IPS DF 6.9 (cell line): ENCODE results near the gene DNAJC30.

ENCODE experiments used
- DNase-seq: peaks from one replicate; pipeline ENCODE4 v3.0.0-alpha.2; 2013; ENCODE audit warnings: low read depth, low spot score
- H3K27ac ChIP-seq: one replicate; pipeline ENCODE4 v1.5.1; 2013; ENCODE audit warnings: low read length, control low read depth
- H3K27me3 ChIP-seq: 2 replicates; pipeline ENCODE4 v1.6.1; 2013; ENCODE audit warnings: mild to moderate bottlenecking, low read length; ENCODE audit not compliant: control insufficient read depth, insufficient read depth
- H3K36me3 ChIP-seq: 2 replicates; pipeline ENCODE4 v1.6.1; 2013; ENCODE audit warnings: low read length; ENCODE audit not compliant: control insufficient read depth, insufficient read depth
- H3K4me1 ChIP-seq: 2 replicates; pipeline ENCODE4 v1.6.1; 2013; ENCODE audit warnings: low read length; ENCODE audit not compliant: control insufficient read depth, insufficient read depth
- H3K4me3 ChIP-seq: 2 replicates; pipeline ENCODE4 v1.5.1; 2013; ENCODE audit warnings: mild to moderate bottlenecking, low read length
- H3K9me3 ChIP-seq: 2 replicates; pipeline ENCODE4 v1.6.1; 2013; ENCODE audit warnings: low read length, inconsistent platforms; ENCODE audit not compliant: control insufficient read depth, insufficient read depth
- WGBS: extraction: QIAGEN DNeasy Blood & Tissue Kit; methylation state at CpG from one replicate; pipeline ENCODE4 v1.1.7; 2013; ENCODE audit warnings: mixed read lengths, missing lambda C conversion rate; ENCODE audit not compliant: insufficient read length, insufficient coverage; 5-methylcytosine and 5-hydroxymethylcytosine counted together

The DNAJC30 gene

DNA sequence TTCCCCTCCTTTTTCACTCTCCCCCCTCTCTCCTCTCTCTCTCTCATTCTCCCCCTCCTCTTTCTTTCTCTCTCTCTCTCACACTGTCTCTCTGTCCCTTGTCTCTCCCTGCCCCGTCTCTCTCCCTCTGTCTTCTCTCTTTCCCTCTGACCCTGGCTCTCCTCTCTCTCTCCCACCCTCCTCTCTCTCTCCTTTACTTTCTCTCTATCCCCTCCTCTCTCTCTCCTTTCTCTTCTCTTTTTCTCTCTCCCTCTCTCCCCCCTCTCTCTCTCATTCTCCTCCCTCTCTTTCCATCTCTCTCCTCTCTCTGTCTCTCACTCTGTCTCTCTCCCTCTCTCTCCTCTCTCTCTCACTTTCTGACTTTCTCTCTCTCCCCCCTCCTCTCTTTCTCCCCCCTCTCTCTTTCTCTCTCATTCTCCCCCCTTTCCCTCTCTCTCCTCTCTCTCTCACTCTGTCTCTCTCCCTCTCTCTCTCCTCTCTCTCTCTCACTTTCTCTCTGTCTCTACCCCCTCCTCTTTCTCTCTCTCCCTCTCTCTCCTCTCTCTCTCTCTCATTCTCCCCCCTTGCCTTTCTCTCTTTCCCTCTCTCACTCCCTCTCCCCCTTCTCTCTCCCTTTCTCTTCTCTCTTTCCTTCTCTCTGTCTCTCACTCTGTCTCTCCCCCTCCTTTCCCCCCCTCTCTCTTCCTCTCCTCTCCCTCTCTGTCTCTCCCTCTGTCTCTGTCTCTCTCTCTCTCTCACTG lies 34.5 kb downstream of the DNAJC30 start:
- Histone ChIP-seq H3K9me3 (no peaks in the 10 kb centered on the region), H3K4me1 (0 out of 2 replicates have a peak, but pooled peaks cover 1% of the 10 kb centered on the region), H3K36me3 (no peaks in the 10 kb centered on the region), H3K27me3 (peaks cover 5% of the 10 kb centered on the region; the same call in 1 of the 2 replicates), H3K4me3 (no peak overlapping the region), H3K27ac (no peak overlapping the region)
- no CpG with 5 or more reads among the region's 1 CpG for WGBS
- DNase-seq = no peak

DNA sequence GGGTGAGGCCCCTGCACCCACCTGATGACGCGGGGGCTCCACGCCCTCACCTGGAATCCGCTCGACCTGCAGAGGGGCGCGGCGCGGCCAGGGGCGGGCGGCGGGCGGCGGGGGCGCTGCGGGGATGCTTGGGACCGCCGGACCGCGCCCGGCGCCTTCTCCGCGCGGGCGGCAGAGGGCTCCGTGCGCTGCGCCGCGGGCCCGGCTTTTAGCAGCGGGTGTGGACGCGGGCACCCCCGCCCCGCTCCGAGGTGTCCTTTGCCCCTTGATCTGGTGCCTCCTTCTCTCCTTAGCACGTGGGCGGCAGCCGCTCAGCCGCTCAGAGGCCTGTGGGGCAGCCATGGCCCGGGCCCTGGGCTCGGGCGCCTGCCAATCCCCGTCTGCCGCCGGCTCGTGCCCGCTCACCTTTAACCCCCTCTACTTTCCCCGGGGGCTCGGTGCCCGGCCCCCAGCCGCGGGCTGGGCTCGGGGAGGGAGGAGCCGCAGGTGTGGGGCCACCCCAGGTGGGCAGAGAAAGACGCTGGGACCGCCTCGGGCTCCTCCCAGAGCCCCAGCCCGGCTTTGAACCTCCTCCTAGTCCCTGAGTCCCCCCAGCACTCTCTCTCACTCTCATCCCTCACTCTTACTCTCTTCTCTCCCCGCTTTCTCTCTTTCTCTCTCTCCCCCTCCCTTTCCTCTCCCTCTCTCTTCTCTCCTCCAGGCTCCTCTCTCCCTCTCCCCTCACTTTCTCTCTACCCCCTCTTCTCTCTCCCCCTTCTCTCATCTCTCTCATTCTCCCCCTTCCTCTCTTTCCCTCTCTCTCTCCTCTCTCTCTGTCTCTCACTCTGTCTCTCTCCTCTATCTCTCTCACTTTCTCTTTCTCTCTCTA lies 35.3 kb downstream of the DNAJC30 start:
- Histone ChIP-seq H3K9me3 (no peaks in the 10 kb centered on the region), H3K4me3 (peak overlapping the region; percentile 39; the same call in 1 of the 2 replicates), H3K4me1 (0 out of 2 replicates have a peak, but pooled peaks cover 1% of the 10 kb centered on the region), H3K27ac (no peak overlapping the region), H3K27me3 (peaks cover 5% of the 10 kb centered on the region; the same call in 1 of the 2 replicates), H3K36me3 (no peaks in the 10 kb centered on the region)
- 100% methylated on average over 1 of the region's 62 CpGs for WGBS
- no peak for DNase-seq

DNA sequence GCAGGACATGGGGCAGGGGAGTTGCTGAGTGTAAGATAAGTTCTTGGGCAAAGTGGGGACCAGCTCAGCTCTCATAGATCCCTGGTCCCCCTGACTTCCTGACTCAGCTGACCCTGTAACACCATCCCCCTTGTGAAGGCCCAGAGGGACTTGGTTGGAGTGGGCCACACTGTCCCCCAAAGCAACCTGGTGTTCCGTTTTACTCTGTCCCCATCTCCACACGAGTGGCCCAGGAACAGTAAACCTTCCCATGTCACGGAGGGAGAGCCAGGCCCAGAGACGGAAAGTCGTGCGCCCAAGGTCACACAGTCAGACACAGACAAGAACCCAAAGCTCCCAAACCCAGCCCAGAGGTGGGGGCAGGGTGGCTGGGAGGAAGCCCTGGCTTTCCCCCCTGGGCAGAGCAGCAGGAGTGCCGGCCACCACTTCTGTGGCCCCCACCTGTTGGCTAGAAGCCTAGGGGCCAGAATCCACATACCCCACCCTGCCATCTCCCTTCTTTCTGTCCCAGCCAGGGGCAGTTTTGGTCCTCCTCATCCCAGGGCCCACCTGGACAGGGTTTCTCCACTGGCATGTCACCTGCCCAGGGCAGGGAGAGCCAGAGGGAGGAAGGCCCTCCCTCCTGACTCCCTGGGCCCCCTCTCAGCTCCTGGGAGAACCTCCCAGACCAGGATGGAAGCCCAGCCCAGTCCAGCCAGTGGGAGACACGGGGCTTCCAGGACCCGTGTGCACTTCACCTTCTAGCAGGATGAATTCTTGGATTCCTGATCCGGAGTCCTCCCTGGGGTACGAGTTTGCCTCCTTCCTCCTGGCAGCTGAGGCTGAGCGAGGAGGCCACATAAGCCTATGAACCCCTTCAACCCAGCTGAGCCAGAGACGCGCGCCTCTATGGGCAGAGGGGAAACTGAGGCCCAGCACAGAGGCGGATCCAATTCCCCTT lies 36.2 kb downstream of the DNAJC30 start:
- H3K27ac ChIP-seq = no peak overlapping the region
- no peaks in the 10 kb centered on the region for H3K36me3 ChIP-seq
- 0 out of 2 replicates have a peak, but pooled peaks cover 1% of the 10 kb centered on the region for H3K4me1 ChIP-seq
- WGBS = no CpG with 5 or more reads among the region's 16 CpGs
- peak overlapping the region; percentile 22; the same call in 1 of the 2 replicates for H3K4me3 ChIP-seq
- H3K27me3 ChIP-seq = peaks cover 5% of the 10 kb centered on the region; the same call in 1 of the 2 replicates
- no peaks in the 10 kb centered on the region for H3K9me3 ChIP-seq
- no peak for DNase-seq

- Histone ChIP-seq H3K9me3 (no peaks in the 10 kb centered on the region; the same call in 1 of the 2 replicates), H3K27ac (no peak overlapping the region), H3K36me3 (no peaks in the 10 kb centered on the region), H3K4me1 (0 out of 2 replicates have a peak, but pooled peaks cover 1% of the 10 kb centered on the region), H3K4me3 (no peak overlapping the region), H3K27me3 (peaks cover 5% of the 10 kb centered on the region; the same call in 1 of the 2 replicates)
- DNase-seq = no peak
- no CpG with 5 or more reads among the region's 4 CpGs for WGBS
Observed at GRCh38 chr7:73645643-73646174, 37.5 kb downstream of the DNAJC30 start.

DNA sequence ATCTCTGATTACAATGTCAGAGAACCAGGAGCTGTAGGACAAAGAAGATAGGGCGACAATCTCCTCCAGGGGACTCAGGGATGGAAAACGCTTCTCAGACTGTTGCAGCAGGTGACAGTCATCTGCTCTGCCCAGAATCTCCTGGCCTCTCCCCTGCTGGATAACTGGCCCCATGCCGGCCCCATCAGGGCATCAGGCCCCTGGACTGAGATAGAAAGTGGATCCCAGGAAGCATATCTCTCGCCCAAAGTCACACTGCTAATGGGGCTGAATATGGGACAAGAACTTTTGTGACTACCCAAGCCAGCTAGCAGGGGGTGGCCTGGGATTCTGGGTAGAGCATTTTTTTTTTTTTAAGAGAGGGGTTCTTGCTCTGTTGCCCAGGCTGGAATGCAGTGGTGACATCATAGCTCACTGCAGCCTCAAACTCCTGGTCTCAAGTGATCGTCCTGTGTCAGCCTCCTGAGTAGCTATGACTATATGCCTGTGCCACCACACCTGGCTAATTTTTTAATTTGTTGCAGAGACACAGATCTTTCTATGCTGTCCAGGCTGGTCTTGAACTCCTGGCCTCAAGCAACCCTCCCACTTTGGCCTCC lies 38.5 kb downstream of the DNAJC30 start:
- Histone ChIP-seq H3K27ac (no peak overlapping the region), H3K36me3 (no peaks in the 10 kb centered on the region), H3K27me3 (peaks cover 5% of the 10 kb centered on the region; the same call in 1 of the 2 replicates)

DNA sequence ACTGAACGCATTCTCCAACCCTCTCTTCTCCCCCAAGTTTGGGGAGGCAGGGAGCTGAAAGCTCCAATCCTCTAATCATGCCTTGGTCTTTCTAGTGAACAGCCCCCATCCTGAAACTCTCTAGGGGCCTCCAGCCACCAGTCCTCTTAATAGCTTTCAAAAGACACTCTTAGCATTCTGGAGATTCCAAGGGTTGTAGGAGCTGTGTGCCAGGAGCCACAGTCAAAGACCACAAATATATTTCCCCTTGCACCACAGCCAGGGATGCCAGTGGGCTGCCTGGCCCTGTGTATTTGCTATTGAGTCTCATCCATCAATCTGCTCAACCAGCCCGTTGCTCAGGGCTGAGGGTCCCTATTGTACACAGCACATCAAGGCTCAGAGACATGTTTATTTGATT lies 40.4 kb downstream of the DNAJC30 start:
- Histone ChIP-seq H3K4me1 (no peaks in the 10 kb centered on the region), H3K4me3 (no peak overlapping the region), H3K27ac (no peak overlapping the region), H3K36me3 (no peaks in the 10 kb centered on the region), H3K27me3 (no peaks in the 10 kb centered on the region; the same call in 1 of the 2 replicates), H3K9me3 (no peaks in the 10 kb centered on the region; the same call in 1 of the 2 replicates)
- no peak for DNase-seq
- whole genome bisulfite sequencing = no CpG with 5 or more reads among the region's 2 CpGs

More for the DNA sequence above, 38.5 kb downstream of the DNAJC30 start:
- DNase-seq = no peak
- Histone ChIP-seq H3K9me3 (no peaks in the 10 kb centered on the region; the same call in 1 of the 2 replicates), H3K4me1 (no peaks in the 10 kb centered on the region), H3K4me3 (no peak overlapping the region)
- no CpG with 5 or more reads among the region's 5 CpGs for WGBS

- H3K36me3 ChIP-seq = no peaks in the 10 kb centered on the region
- H3K27ac ChIP-seq = no peak overlapping the region
- H3K27me3 ChIP-seq = no peaks in the 10 kb centered on the region
- DNase-seq = no peak
- H3K4me3 ChIP-seq = no peak overlapping the region
- no peaks in the 10 kb centered on the region; the same call in 1 of the 2 replicates for H3K9me3 ChIP-seq
- no CpG with 5 or more reads among the region's 3 CpGs for WGBS
- 0 out of 2 replicates have a peak, but pooled peaks cover 1% of the 10 kb centered on the region for H3K4me1 ChIP-seq
Observed at GRCh38 chr7:73638911-73639310, 44.3 kb downstream of the DNAJC30 start.

- H3K4me1 ChIP-seq = 0 out of 2 replicates have a peak, but pooled peaks cover 1% of the 10 kb centered on the region
- 100% methylated on average over 1 of the region's 8 CpGs for WGBS
- no peak overlapping the region for H3K4me3 ChIP-seq
- no peaks in the 10 kb centered on the region for H3K36me3 ChIP-seq
- no peak overlapping the region for H3K27ac ChIP-seq
- no peaks in the 10 kb centered on the region for H3K9me3 ChIP-seq
- no peak for DNase-seq
- H3K27me3 ChIP-seq = no peaks in the 10 kb centered on the region
Observed at GRCh38 chr7:73635428-73636200, 47.6 kb downstream of the DNAJC30 start.

- WGBS = no CpG with 5 or more reads among the region's 8 CpGs
Observed at GRCh38 chr7:73633844-73634243, 49.4 kb downstream of the DNAJC30 start.

More at GRCh38 chr7:73633844-73634243, 49.4 kb downstream of the DNAJC30 start:
- H3K27me3 ChIP-seq = no peaks in the 10 kb centered on the region
- DNase-seq = no peak
- no peak overlapping the region for H3K27ac ChIP-seq
- H3K36me3 ChIP-seq = no peaks in the 10 kb centered on the region
- 0 out of 2 replicates have a peak, but pooled peaks cover 1% of the 10 kb centered on the region for H3K4me1 ChIP-seq
- H3K9me3 ChIP-seq = no peaks in the 10 kb centered on the region
- no peak overlapping the region for H3K4me3 ChIP-seq
